CD4-positive, alpha-beta memory T cell (primary cell): ENCODE results near the gene CNTN5. TPM values are rescaled to one million over a fixed set of nuclear protein-coding genes. Genes with fewer than 3 reads are reported as not detected.

Source experiments
- CTCF ChIA-PET: fragments of 350-600 bp; sonication (Branson Sonifier 250); formaldehyde crosslinking; loops from one replicate; lab custom pipeline; 2021; ENCODE audit warnings: inconsistent platforms; ENCODE audit not compliant: partially characterized antibody; lab: Charles Lee
- POLR2A ChIA-PET: fragments of 350-600 bp; sonication (Branson Sonifier 250); formaldehyde crosslinking; loops from one replicate; lab custom pipeline; 2021; ENCODE audit not compliant: partially characterized antibody; lab: Charles Lee
- DNase-seq, 5 donors: peaks; one replicate each; pipeline versions ENCODE4 v3.0.0 to v3.0.0-alpha.2; 2020 to 2022; ENCODE audit warnings: mixed read lengths in 1 of 5
- H3K27ac ChIP-seq: one replicate; pipeline ENCODE4 v1.7.0; 2013; ENCODE audit warnings: low read depth, low read length
- H3K27me3 ChIP-seq: 2 replicates; pipeline ENCODE4 v1.7.0; 2013; ENCODE audit warnings: mild to moderate bottlenecking, low read length, moderate library complexity; ENCODE audit not compliant: insufficient read depth
- H3K36me3 ChIP-seq: 2 replicates; pipeline ENCODE4 v1.7.0; 2013; ENCODE audit warnings: mild to moderate bottlenecking, low read length, moderate library complexity; ENCODE audit not compliant: insufficient read depth
- H3K4me1 ChIP-seq: 2 replicates; pipeline ENCODE4 v1.7.0; 2013; ENCODE audit warnings: mild to moderate bottlenecking, low read length, moderate library complexity; ENCODE audit not compliant: insufficient read depth
- H3K4me3 ChIP-seq, 2 donors: one replicate each; pipeline ENCODE4 v1.7.0; 2013; ENCODE audit warnings: low read length in 2 of 2, mild to moderate bottlenecking in 1 of 2
- H3K9me3 ChIP-seq, 2 donors: one replicate each; pipeline ENCODE4 v1.7.0; 2013; ENCODE audit warnings: low read length in 2 of 2, control low read depth in 1 of 2; ENCODE audit not compliant: control insufficient read depth in 1 of 2
- H3K27ac Mint-ChIP-seq, 7 donors: one replicate each; pipeline ENCODE4 v1.8.0; 2020 to 2021; ENCODE audit warnings: mixed read lengths in 7 of 7, mild to moderate bottlenecking in 6 of 7, inconsistent platforms in 3 of 7, moderate library complexity in 3 of 7
- H3K27me3 Mint-ChIP-seq, 2 donors: one replicate each; pipeline ENCODE4 v1.8.0; 2020 to 2021; ENCODE audit warnings: mixed read lengths in 2 of 2
- H3K36me3 Mint-ChIP-seq, 2 donors: one replicate each; pipeline ENCODE4 v1.8.0; 2020 to 2021; ENCODE audit warnings: mixed read lengths in 2 of 2, inconsistent platforms in 1 of 2, mild to moderate bottlenecking in 1 of 2
- H3K4me1 Mint-ChIP-seq, 4 donors: one replicate each; pipeline ENCODE4 v1.8.0; 2020 to 2021; ENCODE audit warnings: mixed read lengths in 4 of 4, mild to moderate bottlenecking in 1 of 4
- H3K4me3 Mint-ChIP-seq, 8 donors: one replicate each; pipeline ENCODE4 v1.8.0; 2020 to 2021; ENCODE audit warnings: mixed read lengths in 8 of 8, mild to moderate bottlenecking in 7 of 8, moderate library complexity in 6 of 8, inconsistent platforms in 3 of 8
- H3K9me3 Mint-ChIP-seq, 8 donors: one replicate each; pipeline ENCODE4 v1.8.0; 2020 to 2021; ENCODE audit warnings: mixed read lengths in 8 of 8, mild to moderate bottlenecking in 5 of 8, inconsistent platforms in 3 of 8, moderate library complexity in 1 of 8
- intact Hi-C: fragments of 100-400 bp; cut with micrococcal nuclease; formaldehyde crosslinking; loops from one replicate; pipeline ENCODE4 v1.15.1; 2023
- polyA plus RNA-seq, 2 donors: library from polyadenylated mRNA; unstranded; fragments of 300-500 nt; fragmentation: Illumina TruSeq; gene quantifications; one replicate each; pipeline ENCODE4 v1.2.3, GENCODE V29; 2021
- total RNA-seq, 2 experiments: library from RNA; stranded (reverse); gene quantifications; one replicate each; pipeline ENCODE4 v1.2.3, GENCODE V29; 2021

CNTN5 gene
- total and polyA plus RNA-seq, 4 experiments from 2014 or later: not detected

DNA sequence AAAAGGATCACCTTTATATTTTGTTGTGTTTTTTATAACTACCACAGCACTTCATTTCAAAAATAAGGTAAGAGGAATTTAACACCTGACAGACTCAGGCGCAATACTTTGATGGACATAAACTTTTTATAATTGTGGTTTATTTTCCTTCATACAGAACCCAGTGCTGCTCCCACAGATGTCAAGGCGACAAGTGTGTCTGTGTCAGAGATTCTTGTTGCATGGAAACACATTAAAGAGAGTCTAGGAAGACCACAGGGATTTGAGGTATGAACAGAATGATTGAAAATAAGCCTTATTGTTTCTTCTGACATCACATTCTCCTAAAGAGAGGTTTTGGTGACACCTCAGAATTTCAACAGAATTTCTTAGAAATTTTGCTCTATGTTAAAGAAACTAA is 1287.5 kb downstream of the CNTN5 start:
- Mint-ChIP-seq H3K36me3 (no peaks in the 10 kb centered on the region), H3K27ac (no peak overlapping the region), H3K4me3 (no peak overlapping the region), H3K9me3 (peaks cover 3 to 19% (median 7%) of the 10 kb centered on the region in 8 donors), H3K4me1 (no peaks in the 10 kb centered on the region), H3K27me3 (no peaks in the 10 kb centered on the region)
- Histone ChIP-seq H3K36me3 (no peaks in the 10 kb centered on the region), H3K27me3 (no peaks in the 10 kb centered on the region), H3K4me1 (no peaks in the 10 kb centered on the region), H3K4me3 (no peak overlapping the region), H3K9me3 (no peaks in the 10 kb centered on the region), H3K27ac (no peak overlapping the region)
- ChIA-PET POLR2A (no interaction called here), CTCF (no interaction called here)
- intact Hi-C loops: no loop called here
- no peak for DNase-seq

GRCh38 chr11:100315946-100316345 is 1295.2 kb downstream of the CNTN5 start:
- H3K4me3 Mint-ChIP-seq: no peak overlapping the region
- H3K9me3 Mint-ChIP-seq: peaks cover 0 to 23% (median 12%) of the 10 kb centered on the region in 8 donors
- intact Hi-C loops: no loop called here
- ChIA-PET POLR2A (interaction anchor here (0.5 kb wide), 1 partner anchor 585 kb away, joined by 3 read pairs; no protein-coding TSS in a partner anchor), CTCF (no interaction called here)
- DNase-seq: no peak
- H3K4me1 Mint-ChIP-seq: no peaks in the 10 kb centered on the region
- H3K4me1 ChIP-seq: no peaks in the 10 kb centered on the region
- H3K9me3 ChIP-seq: no peaks in the 10 kb centered on the region
- no peak overlapping the region for H3K27ac ChIP-seq
- H3K27me3 ChIP-seq: no peaks in the 10 kb centered on the region
- H3K4me3 ChIP-seq: no peak overlapping the region
- H3K36me3 Mint-ChIP-seq: no peaks in the 10 kb centered on the region
- no peaks in the 10 kb centered on the region for H3K27me3 Mint-ChIP-seq
- H3K36me3 ChIP-seq: no peaks in the 10 kb centered on the region
- H3K27ac Mint-ChIP-seq: no peak overlapping the region

- intact Hi-C loops: no loop called here
- no peaks in the 10 kb centered on the region for H3K27me3 ChIP-seq
- Mint-ChIP-seq H3K4me3 (no peak overlapping the region), H3K36me3 (no peaks in the 10 kb centered on the region), H3K9me3 (peaks cover 0 to 29% (median 13%) of the 10 kb centered on the region in 8 donors), H3K27ac (no peak overlapping the region), H3K27me3 (no peaks in the 10 kb centered on the region), H3K4me1 (no peaks in the 10 kb centered on the region)
- H3K9me3 ChIP-seq: no peaks in the 10 kb centered on the region
- ChIA-PET POLR2A (no interaction called here), CTCF (no interaction called here)
- H3K36me3 ChIP-seq: no peaks in the 10 kb centered on the region
- no peak overlapping the region for H3K27ac ChIP-seq
- H3K4me3 ChIP-seq: no peak overlapping the region
- DNase-seq: no peak
- H3K4me1 ChIP-seq: no peaks in the 10 kb centered on the region
Observed at GRCh38 chr11:100316952-100317351, 1296.2 kb downstream of the CNTN5 start.

- no peaks in the 10 kb centered on the region for H3K4me1 Mint-ChIP-seq
- CTCF ChIA-PET: no interaction called here
Observed at GRCh38 chr11:100319691-100320090, 1298.9 kb downstream of the CNTN5 start.

GRCh38 chr11:100328626-100329340 is 1308.0 kb downstream of the CNTN5 start:
- no peaks in the 10 kb centered on the region for H3K27me3 Mint-ChIP-seq
- no peak overlapping the region for H3K27ac Mint-ChIP-seq
- DNase-seq: peak in 1 of 5 donors; percentile 17
- peaks cover 5 to 35% (median 21%) of the 10 kb centered on the region in 8 donors for H3K9me3 Mint-ChIP-seq
- Histone ChIP-seq H3K4me3 (no peak overlapping the region), H3K4me1 (no peaks in the 10 kb centered on the region), H3K27ac (no peak overlapping the region), H3K27me3 (no peaks in the 10 kb centered on the region), H3K9me3 (no peaks in the 10 kb centered on the region), H3K36me3 (no peaks in the 10 kb centered on the region)
- ChIA-PET CTCF (no interaction called here), POLR2A (no interaction called here)
- H3K36me3 Mint-ChIP-seq: no peaks in the 10 kb centered on the region
- intact Hi-C loops: no loop called here
- H3K4me3 Mint-ChIP-seq: no peak overlapping the region
- H3K4me1 Mint-ChIP-seq: no peaks in the 10 kb centered on the region

More at GRCh38 chr11:100319691-100320090, 1298.9 kb downstream of the CNTN5 start:
- intact Hi-C loops: no loop called here
- Histone ChIP-seq H3K4me3 (no peak overlapping the region), H3K27me3 (no peaks in the 10 kb centered on the region), H3K36me3 (no peaks in the 10 kb centered on the region), H3K4me1 (no peaks in the 10 kb centered on the region), H3K9me3 (no peaks in the 10 kb centered on the region), H3K27ac (no peak overlapping the region)
- Mint-ChIP-seq H3K27me3 (no peaks in the 10 kb centered on the region), H3K9me3 (peaks cover 0 to 27% (median 11%) of the 10 kb centered on the region in 8 donors), H3K36me3 (no peaks in the 10 kb centered on the region), H3K27ac (no peak overlapping the region), H3K4me3 (no peak overlapping the region)
- DNase-seq: no peak
- POLR2A ChIA-PET: no interaction called here

GRCh38 chr11:100329352-100329751 is 1308.6 kb downstream of the CNTN5 start:
- DNase-seq: no peak
- Mint-ChIP-seq H3K4me1 (no peaks in the 10 kb centered on the region), H3K27ac (no peak overlapping the region), H3K4me3 (no peak overlapping the region), H3K36me3 (no peaks in the 10 kb centered on the region), H3K27me3 (no peaks in the 10 kb centered on the region), H3K9me3 (peaks cover 5 to 41% (median 24%) of the 10 kb centered on the region in 8 donors)
- H3K4me3 ChIP-seq: no peak overlapping the region
- no peaks in the 10 kb centered on the region for H3K9me3 ChIP-seq
- H3K27ac ChIP-seq: no peak overlapping the region
- ChIA-PET CTCF (no interaction called here), POLR2A (no interaction called here)
- intact Hi-C loops: no loop called here
- H3K27me3 ChIP-seq: no peaks in the 10 kb centered on the region
- no peaks in the 10 kb centered on the region for H3K36me3 ChIP-seq
- no peaks in the 10 kb centered on the region for H3K4me1 ChIP-seq

DNA sequence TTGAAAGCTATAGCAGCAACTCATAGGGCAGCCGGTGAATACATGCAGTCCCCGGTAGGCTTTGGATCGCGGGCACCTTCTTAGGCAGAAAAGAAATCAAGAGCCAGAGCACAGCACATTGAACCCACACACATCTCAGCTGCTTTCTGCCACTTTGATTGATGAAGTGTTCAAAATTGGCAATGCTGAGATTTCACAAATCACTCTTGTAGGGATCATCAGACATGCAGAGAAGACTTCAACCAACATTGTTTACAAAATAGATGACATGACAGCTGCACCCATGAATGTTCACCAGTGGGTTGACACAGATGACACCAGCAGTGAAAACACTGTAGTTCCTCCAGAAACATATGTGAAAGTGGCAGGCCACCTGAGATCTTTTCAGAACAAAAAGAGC is 1316.1 kb downstream of the CNTN5 start:
- peaks cover 5 to 36% (median 9%) of the 10 kb centered on the region in 8 donors for H3K9me3 Mint-ChIP-seq
- Histone ChIP-seq H3K4me1 (no peaks in the 10 kb centered on the region), H3K27me3 (no peaks in the 10 kb centered on the region), H3K27ac (no peak overlapping the region), H3K4me3 (no peak overlapping the region), H3K36me3 (no peaks in the 10 kb centered on the region), H3K9me3 (no peaks in the 10 kb centered on the region)
- POLR2A ChIA-PET: no interaction called here
- DNase-seq: peak in 1 of 5 donors; percentile 16
- CTCF ChIA-PET: no interaction called here
- intact Hi-C loops: no loop called here
- no peak overlapping the region for H3K27ac Mint-ChIP-seq
- H3K36me3 Mint-ChIP-seq: no peaks in the 10 kb centered on the region
- H3K4me3 Mint-ChIP-seq: no peak overlapping the region
- no peaks in the 10 kb centered on the region for H3K27me3 Mint-ChIP-seq
- no peaks in the 10 kb centered on the region for H3K4me1 Mint-ChIP-seq
